Measurements from ENCODE around the gene CERS6. TPM values are rescaled to one million over a fixed set of nuclear protein-coding genes. Genes with fewer than 3 reads are reported as not detected.
"Not testable (repeated sequence)": the region's sequence is repeated elsewhere in the genome, so short reads cannot be mapped to it uniquely, and the experiment has no call there.

CERS6 gene
- polyA plus RNA-seq, 4 donors, result 47.1 to 61.1 (median 57.5) TPM

GRCh38 chr2:168660870-168661862 lies 205.1 kb downstream of the CERS6 start:
- no peak for DNase-seq (ENCODE audit: low read depth in 4 of 4, low spot score in 3 of 4)

- no peak for DNase-seq (ENCODE audit: low read depth in 4 of 4, low spot score in 3 of 4)
These were observed 205.8 kb downstream of the CERS6 start for GRCh38 chr2:168661863-168662256.

GRCh38 chr2:168662651-168663208 lies 206.7 kb downstream of the CERS6 start:
- DNase-seq (ENCODE audit: low read depth in 4 of 4, low spot score in 3 of 4), result no peak

GRCh38 chr2:168663993-168664392 lies 207.9 kb downstream of the CERS6 start:
- no peak for DNase-seq (ENCODE audit: low read depth in 4 of 4, low spot score in 3 of 4)

GRCh38 chr2:168664715-168665114 lies 208.6 kb downstream of the CERS6 start:
- not testable (repeated sequence) for DNase-seq (ENCODE audit: low read depth in 4 of 4, low spot score in 3 of 4)

GRCh38 chr2:168666339-168666738 lies 210.3 kb downstream of the CERS6 start:
- DNase-seq (ENCODE audit: low read depth in 4 of 4, low spot score in 3 of 4), result no peak

GRCh38 chr2:168667156-168667555 lies 211.1 kb downstream of the CERS6 start:
- no peak for DNase-seq (ENCODE audit: low read depth in 4 of 4, low spot score in 3 of 4)

GRCh38 chr2:168669151-168669550 lies 213.1 kb downstream of the CERS6 start:
- DNase-seq (ENCODE audit: low read depth in 4 of 4, low spot score in 3 of 4), result no peak

GRCh38 chr2:168670478-168670877 lies 214.4 kb downstream of the CERS6 start:
- no peak for DNase-seq (ENCODE audit: low read depth in 4 of 4, low spot score in 3 of 4)

- no peak for DNase-seq (ENCODE audit: low read depth in 4 of 4, low spot score in 3 of 4)
These were observed 215.9 kb downstream of the CERS6 start for GRCh38 chr2:168671932-168672331.

- DNase-seq (ENCODE audit: low read depth in 4 of 4, low spot score in 3 of 4), result no peak
These were observed 217.5 kb downstream of the CERS6 start for GRCh38 chr2:168673265-168674189.

- DNase-seq (ENCODE audit: low read depth in 4 of 4, low spot score in 3 of 4), result no peak
These were observed 222.2 kb downstream of the CERS6 start for GRCh38 chr2:168678153-168678853.

GRCh38 chr2:168679081-168679480 lies 223.0 kb downstream of the CERS6 start:
- DNase-seq (ENCODE audit: low read depth in 4 of 4, low spot score in 3 of 4), result no peak

- no peak for DNase-seq (ENCODE audit: low read depth in 4 of 4, low spot score in 3 of 4)
These were observed 223.8 kb downstream of the CERS6 start for GRCh38 chr2:168679741-168680310.

GRCh38 chr2:168683996-168684395 lies 227.9 kb downstream of the CERS6 start:
- DNase-seq (ENCODE audit: low read depth in 4 of 4, low spot score in 3 of 4), result no peak

- no peak for DNase-seq (ENCODE audit: low read depth in 4 of 4, low spot score in 3 of 4)
These were observed 229.0 kb downstream of the CERS6 start for GRCh38 chr2:168684921-168685599.

GRCh38 chr2:168685600-168686451 lies 229.8 kb downstream of the CERS6 start:
- DNase-seq (ENCODE audit: low read depth in 4 of 4, low spot score in 3 of 4), result no peak

GRCh38 chr2:168686452-168687191 lies 230.6 kb downstream of the CERS6 start:
- DNase-seq (ENCODE audit: low read depth in 4 of 4, low spot score in 3 of 4), result no peak

All from right renal pelvis (tissue), 4 donors.